Measurements from ENCODE around the gene DMRTB1. TPM values are rescaled to one million over a fixed set of nuclear protein-coding genes. Genes with fewer than 3 reads are reported as not detected.

DMRTB1 gene
- total RNA-seq, 1 experiment from 2014 or later, result not detected

GRCh38 chr1:53458634-53459033, 565 bp upstream of the DMRTB1 start:
- no peak for DNase-seq
- Mint-ChIP-seq H3K27ac (ENCODE audit: unreplicated experiment) (no peak overlapping the region), H3K9me3 (ENCODE audit: low read depth, unreplicated experiment) (no peaks in the 10 kb centered on the region), H3K4me3 (ENCODE audit: low read depth, unreplicated experiment) (no peak overlapping the region), H3K4me1 (ENCODE audit: low read depth, unreplicated experiment) (no peaks in the 10 kb centered on the region), H3K36me3 (ENCODE audit: insufficient read depth, unreplicated experiment) (no peaks in the 10 kb centered on the region), H3K27me3 (ENCODE audit: unreplicated experiment) (peaks cover 55% of the 10 kb centered on the region)
- CTCF ChIA-PET, result interaction anchor here (0.7 kb wide), 1 partner anchor 290 kb away, joined by 14 read pairs; no protein-coding TSS in a partner anchor
- intact Hi-C loops (cut with micrococcal nuclease; ENCODE audit: unreplicated experiment), result no loop called here
- BruUV-seq (replicated peaks), result no TSS peak
- no peak for TF ChIP-seq CTCF (IDR thresholded peaks at IDR 0.05; ENCODE audit: unreplicated experiment)

- H3K27ac Mint-ChIP-seq (ENCODE audit: unreplicated experiment), result no peak overlapping the region
These were observed 1.0 kb downstream of the DMRTB1 start for GRCh38 chr1:53460211-53460634.

GRCh38 chr1:53460666-53461322, 1.6 kb downstream of the DMRTB1 start:
- no peak for DNase-seq
- TF ChIP-seq CTCF (IDR thresholded peaks at IDR 0.05; ENCODE audit: unreplicated experiment), result no peak
- H3K27me3 Mint-ChIP-seq (ENCODE audit: unreplicated experiment), result peaks cover 47% of the 10 kb centered on the region
- intact Hi-C loops (cut with micrococcal nuclease; ENCODE audit: unreplicated experiment), result no loop called here
- H3K4me1 Mint-ChIP-seq (ENCODE audit: low read depth, unreplicated experiment), result no peaks in the 10 kb centered on the region
- no TSS peak for BruUV-seq (replicated peaks)
- no peak overlapping the region for H3K4me3 Mint-ChIP-seq (ENCODE audit: low read depth, unreplicated experiment)
- no peak overlapping the region for H3K27ac Mint-ChIP-seq (ENCODE audit: unreplicated experiment)
- H3K36me3 Mint-ChIP-seq (ENCODE audit: insufficient read depth, unreplicated experiment), result no peaks in the 10 kb centered on the region
- CTCF ChIA-PET, result no interaction called here
- H3K9me3 Mint-ChIP-seq (ENCODE audit: low read depth, unreplicated experiment), result no peaks in the 10 kb centered on the region

More at GRCh38 chr1:53460211-53460634, 1.0 kb downstream of the DMRTB1 start:
- DNase-seq, result no peak
- intact Hi-C loops (cut with micrococcal nuclease; ENCODE audit: unreplicated experiment), result no loop called here
- Mint-ChIP-seq H3K4me3 (ENCODE audit: low read depth, unreplicated experiment) (no peak overlapping the region), H3K27me3 (ENCODE audit: unreplicated experiment) (peaks cover 53% of the 10 kb centered on the region), H3K9me3 (ENCODE audit: low read depth, unreplicated experiment) (no peaks in the 10 kb centered on the region), H3K4me1 (ENCODE audit: low read depth, unreplicated experiment) (no peaks in the 10 kb centered on the region), H3K36me3 (ENCODE audit: insufficient read depth, unreplicated experiment) (no peaks in the 10 kb centered on the region)
- CTCF ChIA-PET, result no interaction called here
- no TSS peak for BruUV-seq (replicated peaks)
- TF ChIP-seq CTCF (IDR thresholded peaks at IDR 0.05; ENCODE audit: unreplicated experiment), result no peak

GRCh38 chr1:53461323-53462044, 2.3 kb downstream of the DMRTB1 start:
- CTCF ChIA-PET, result no interaction called here
- H3K27ac Mint-ChIP-seq (ENCODE audit: unreplicated experiment), result no peak overlapping the region
- H3K9me3 Mint-ChIP-seq (ENCODE audit: low read depth, unreplicated experiment), result no peaks in the 10 kb centered on the region
- H3K4me3 Mint-ChIP-seq (ENCODE audit: low read depth, unreplicated experiment), result no peak overlapping the region
- DNase-seq, result no peak
- BruUV-seq (replicated peaks), result no TSS peak
- no peaks in the 10 kb centered on the region for H3K4me1 Mint-ChIP-seq (ENCODE audit: low read depth, unreplicated experiment)
- no peak for TF ChIP-seq CTCF (IDR thresholded peaks at IDR 0.05; ENCODE audit: unreplicated experiment)
- intact Hi-C loops (cut with micrococcal nuclease; ENCODE audit: unreplicated experiment), result no loop called here
- H3K36me3 Mint-ChIP-seq (ENCODE audit: insufficient read depth, unreplicated experiment), result no peaks in the 10 kb centered on the region
- H3K27me3 Mint-ChIP-seq (ENCODE audit: unreplicated experiment), result peaks cover 46% of the 10 kb centered on the region

Measured in Calu3 (cell line).